ENCODE results near the gene EPHB1.
"Not testable (repeated sequence)": the region's sequence is repeated elsewhere in the genome, so short reads cannot be mapped to it uniquely, and the experiment has no call there.

EPHB1 gene

DNA sequence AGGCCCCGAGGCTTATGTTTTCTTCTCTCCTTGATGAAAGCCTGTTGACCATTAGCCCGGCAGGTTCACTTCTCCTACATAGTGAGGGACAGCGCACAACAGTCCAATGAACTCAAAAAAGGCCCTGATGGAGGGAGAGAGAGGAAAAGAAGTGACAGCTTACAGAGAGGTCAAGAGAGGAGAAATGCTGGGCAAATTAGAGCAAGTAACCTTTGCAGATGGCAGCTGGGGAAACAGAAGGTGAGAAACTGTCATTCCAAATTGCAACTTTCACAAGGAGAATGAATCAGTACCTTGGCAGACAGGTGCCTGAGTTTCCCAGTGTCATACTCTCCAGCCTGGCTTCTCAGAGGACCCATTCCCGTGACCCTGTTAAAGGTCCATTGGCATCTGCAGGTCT, 252.0 kb downstream of the EPHB1 start:
- no peak for DNase-seq (ENCODE audit: low read depth)

DNA sequence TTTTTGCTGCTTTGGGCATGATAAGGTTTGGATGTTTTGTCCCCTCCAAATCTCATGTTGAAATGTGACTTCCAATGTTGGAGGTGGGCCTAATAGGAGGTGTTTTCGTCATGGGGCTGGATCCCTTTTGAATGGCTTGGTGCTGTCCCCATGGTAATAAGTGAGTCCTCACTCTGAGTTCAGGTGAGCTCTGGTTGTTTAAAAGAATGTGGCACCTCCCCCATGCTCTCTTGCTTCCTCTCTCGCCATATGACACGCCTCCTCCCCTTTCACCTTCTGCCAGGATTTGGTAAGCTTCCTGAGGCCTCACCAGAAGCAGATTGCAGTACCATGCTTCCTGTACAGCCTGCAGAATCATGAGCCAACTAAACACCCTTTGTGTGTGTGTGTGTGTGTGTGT, 255.5 kb downstream of the EPHB1 start:
- DNase-seq (ENCODE audit: low read depth): no peak

DNA sequence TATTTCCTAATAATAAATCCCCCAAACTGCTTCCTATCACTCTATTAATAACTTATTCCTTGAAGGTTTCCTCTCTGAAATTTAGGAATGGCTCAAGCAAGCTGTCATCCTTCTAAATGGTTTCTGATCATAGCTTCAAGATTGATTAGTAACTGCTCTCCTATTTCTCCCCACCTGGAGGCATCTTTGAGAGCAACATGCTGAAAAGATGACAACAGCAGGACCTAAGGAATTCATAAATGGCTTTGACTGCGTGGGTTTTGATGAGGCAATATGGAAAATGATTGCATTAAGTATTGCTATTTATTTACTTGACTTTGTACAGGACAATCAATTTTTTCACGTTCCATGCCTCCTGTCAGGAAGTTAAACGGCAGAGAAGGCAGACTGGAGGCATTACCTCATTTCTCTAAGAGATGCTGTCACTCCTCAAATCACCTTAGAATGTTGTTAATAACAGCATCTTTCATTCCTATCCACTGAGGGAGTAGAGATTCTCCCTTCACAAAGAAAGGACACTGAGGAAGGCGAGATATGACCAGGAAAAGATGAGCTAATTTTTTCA, 256.4 kb downstream of the EPHB1 start:
- no peak for DNase-seq (ENCODE audit: low read depth)

DNA sequence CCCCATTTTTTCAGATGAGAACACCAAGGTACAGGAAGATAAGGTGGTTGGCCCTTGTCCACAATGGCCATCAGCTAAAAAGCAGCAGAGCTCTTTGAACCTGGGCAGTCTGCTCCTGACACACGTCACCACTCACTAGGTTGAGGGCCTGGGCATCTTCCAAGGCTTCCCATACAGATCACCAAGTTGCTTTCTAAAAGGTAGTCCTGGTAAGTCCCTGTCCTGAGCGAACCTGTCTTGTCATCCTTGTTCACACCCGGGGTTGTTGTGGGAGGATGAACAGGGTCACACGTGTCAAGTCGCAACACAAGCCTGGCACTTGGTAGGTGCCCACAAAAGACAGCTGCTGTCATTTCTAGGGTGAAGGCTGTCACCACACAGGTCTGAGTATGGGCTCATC, 260.4 kb downstream of the EPHB1 start:
- no peak for DNase-seq (ENCODE audit: low read depth)

DNA sequence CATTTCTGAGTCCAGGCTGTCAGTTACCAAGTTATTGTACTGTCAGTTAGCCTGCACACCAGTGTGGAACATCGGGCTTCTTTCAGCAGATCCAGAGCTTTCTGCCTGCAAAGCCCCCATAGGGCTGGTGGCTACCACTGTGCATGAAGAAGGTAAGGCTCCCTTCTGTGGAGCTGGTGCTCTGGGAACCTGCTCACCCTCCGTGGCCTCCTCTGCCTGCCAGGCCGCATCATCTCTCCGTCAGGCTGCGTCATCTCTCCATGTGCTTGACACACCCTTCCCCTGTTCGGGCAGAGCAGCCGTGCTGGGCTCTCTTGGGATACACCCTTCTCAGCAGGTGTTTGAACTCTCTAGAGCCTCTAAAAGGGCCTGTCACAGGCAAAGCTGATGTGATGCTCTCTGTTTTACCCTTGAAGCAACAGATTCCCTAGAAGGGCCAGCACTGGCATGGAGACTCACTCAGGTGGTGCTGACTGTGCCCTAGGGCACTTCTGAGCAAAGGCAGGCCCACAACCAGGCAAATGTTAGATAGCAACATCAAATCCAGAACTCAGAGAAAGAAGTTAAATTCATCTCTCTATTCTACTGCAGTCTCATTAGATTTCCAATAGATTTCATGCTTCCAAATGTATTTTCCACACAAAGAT, 261.1 kb downstream of the EPHB1 start:
- DNase-seq (ENCODE audit: low read depth): no peak

DNA sequence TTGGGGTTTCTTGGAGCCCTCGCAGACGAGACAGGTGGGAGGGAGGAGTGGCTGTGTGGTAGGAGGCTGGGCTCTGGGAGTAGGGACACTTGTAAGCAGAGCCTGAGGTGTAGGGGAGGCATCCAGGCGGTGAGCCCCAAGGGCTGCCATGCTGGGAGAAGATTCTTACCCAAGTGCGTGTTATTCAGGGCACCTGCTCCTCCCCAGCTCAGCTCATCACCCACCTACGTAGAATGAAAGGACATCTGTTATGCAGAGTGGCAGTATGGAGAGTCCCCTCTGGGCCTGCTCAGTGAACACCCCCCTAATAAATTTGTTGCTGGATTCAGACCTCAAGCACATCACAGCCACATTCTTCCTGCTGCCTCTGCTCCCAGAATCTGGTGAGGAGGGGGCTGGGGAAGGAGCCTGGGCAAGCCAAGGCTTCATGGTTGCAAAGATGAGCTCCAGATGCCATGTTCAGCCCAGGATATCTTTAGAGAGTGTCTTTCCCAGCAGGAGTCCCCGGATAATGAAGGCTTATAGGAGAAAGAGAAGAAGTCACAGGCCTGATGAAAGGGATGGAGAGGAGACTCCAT, 261.8 kb downstream of the EPHB1 start:
- DNase-seq (ENCODE audit: low read depth): no peak

DNA sequence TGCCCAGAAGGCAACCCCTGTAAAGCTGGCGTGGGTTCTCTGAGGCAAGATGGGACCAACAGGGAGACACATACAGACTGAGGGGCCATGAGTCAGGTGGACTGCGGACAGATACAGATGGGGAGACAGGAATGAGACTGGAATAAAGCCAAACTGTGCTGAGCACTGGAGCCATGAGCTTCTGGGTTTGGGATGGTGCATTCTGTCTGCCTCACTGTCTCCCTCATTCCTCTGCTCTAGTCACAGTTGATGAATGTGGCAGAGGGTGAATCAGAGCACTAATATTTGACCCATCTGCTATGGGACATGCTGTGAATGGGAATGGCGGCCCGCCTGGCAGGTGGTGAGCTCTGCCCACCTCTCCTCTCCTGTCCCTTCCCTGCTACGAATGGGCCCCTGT, 262.9 kb downstream of the EPHB1 start:
- DNase-seq (ENCODE audit: low read depth): no peak

DNA sequence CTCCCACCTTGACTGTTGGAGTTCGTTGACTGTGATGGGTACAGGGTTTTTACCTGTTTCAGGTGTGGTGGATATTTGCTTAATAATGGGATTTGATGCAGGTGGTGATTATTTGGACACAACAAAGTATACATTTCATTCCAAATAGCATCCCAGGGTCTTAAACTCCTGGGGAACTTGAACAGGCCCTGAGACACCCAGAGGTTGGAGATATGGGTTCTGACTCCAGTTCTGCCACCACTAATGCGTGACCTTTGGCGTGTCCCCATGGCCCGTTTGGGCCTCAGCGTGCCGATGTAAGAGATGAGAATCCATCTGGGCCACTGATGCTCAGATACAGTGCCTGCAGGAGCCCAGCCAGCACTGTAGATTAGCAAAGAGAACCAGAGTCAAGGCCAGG, 264.5 kb downstream of the EPHB1 start:
- no peak for DNase-seq (ENCODE audit: low read depth)

DNA sequence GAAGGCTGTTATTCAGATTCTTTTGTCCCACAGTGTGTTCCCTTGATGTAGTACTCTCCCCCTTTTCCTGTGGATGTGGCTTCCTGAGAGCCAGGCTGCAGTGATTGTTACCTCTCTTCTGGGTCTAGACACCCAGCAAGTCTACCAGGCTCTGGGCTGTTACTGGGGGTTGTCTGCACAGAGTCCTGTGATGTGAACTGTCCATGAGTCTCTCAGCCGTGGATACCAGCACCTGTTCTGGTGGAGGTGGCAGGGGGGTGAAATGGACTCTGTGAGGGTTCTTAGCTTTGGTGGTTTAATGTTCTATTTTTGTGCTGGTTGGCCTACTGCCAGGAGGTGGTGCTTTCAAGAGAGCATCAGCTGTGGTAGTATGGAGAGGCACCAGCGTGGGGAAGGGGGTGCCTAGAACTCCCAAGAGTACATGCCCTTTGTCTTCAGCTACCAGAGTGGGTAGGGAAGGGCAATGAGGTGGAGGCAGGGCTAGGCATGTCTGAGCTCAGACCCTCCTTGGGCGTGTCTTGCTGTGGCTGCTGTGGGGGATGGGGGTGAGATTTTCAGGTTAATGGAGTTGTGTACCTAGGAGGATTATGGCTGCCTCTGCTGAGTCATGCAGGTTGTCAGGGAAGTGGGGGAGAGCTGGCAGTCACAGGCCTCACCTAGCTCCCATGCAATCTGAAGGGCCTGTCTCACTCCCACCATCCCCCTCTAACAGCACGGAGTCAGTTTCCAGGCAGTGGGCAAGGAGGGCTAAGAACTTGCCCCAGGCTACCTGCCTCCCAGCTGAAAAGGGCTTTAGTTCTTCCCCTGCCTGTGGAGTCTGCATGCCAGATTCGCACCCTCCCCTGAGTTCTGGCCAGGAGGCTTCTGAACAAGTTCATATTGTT, 272.0 kb downstream of the EPHB1 start:
- not testable (repeated sequence) for DNase-seq (ENCODE audit: low read depth)

DNA sequence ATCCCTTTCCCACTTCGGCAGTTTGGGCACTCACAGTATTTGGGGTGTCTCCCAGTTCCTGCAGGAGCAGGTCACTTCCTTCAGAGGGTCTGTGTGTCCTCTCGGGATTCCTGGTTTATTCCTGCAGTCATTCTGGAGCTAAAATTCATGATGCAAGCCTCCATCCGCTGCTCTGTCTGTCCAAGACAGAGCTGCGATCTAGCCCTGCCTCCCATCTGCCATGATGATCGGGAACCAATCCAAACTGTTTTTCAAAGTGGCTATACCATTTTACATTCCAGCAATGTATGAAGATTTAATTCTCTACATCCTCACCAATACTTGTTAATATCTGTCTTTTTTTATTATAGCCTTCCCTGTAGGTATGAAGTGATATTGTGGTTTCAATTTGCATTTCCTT, 273.0 kb downstream of the EPHB1 start:
- DNase-seq (ENCODE audit: low read depth): no peak

DNA sequence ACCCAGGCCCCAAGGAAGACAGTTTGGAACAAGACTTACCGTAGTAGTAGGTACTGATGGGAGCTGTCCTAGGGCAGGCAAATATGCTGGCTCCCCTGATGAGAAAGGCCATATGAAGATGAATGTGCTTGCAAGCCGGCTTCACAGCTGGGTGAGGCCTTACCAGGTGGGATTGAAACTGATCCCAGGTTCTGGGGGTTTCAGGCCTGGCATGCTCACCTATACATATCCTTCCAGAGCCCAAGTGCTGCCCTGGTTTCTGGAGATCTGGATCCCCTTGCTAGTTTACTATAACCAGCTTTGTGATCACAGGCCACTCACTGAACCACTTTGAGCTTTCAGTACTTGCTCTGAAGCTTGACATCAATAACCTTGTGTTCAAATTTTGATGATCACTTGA, 274.3 kb downstream of the EPHB1 start:
- no peak for DNase-seq (ENCODE audit: low read depth)

DNA sequence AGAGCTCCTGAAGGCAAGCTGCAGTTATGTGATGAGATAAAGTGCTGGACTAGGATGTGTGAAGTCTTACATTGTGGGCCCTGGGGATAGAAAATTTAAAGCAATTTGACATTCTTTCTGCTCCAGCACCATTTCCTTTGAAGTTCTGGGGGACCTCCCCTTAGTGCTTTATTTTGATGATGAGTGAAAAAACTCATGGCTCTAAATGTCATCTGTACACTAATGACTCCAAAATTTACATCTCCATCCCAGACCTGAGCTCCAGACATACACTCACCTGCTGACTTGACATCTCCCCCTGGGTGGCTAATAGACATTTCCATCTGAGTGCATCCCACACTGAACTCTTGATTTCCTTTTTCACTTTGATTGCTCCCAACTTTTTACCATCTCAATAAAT, 276.4 kb downstream of the EPHB1 start:
- no peak for DNase-seq (ENCODE audit: low read depth)

DNA sequence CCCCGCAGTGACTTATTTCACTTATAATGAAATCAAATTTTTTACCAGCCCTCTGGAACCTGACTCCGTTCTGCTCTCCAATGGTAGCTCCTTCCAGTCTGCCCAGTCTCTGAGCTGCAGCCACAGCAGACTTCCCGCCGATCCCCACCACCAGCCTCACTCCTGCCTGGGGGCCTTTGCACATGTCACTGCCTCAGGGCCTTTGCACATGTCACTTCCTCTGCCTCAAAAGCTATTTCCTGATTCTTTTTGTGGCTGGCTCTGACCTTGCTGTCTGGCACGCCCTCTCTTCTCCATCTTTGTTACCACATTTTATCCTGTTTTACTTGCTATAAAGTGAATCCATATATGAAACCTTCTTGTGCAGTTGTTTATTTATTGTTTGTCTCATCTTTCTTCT, 277.4 kb downstream of the EPHB1 start:
- DNase-seq (ENCODE audit: low read depth): no peak

DNA sequence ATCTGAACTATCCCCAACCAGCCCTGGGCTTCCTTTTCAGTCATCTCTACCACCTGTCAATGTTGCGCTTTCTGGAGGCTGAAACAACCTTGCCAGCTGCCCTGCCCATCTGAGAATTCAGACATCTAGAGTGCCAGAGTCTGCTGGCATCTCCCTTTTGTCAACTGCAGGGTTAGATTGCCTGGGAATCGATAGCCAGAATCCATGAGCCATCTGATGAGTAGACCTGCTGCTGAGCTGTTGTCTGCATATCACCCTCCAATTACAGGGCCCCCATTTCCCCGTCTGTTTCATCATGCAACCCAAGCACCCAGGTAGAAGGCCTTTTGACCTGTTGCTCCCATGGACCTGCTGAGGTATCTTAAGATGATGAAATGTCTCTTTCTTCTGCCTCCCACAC, 280.1 kb downstream of the EPHB1 start:
- DNase-seq (ENCODE audit: low read depth): no peak

DNA sequence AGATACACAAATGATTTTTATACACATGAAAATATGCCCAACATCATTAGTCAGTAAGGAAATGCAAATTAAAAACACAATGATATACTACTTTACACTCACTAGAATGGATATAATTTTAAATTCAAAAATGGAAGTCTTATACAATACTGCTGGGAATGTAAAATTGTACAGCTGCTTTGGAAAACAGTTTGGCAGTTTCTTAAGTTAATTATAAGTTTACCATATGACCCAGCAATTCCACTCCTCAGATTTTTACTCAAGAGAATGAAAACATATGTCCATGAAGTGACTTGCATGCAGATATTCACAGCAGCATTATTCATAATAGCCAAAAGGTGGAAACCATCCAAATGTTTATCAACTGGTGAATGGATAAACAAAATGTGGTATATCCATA, 281.3 kb downstream of the EPHB1 start:
- no peak for DNase-seq (ENCODE audit: low read depth)

DNA sequence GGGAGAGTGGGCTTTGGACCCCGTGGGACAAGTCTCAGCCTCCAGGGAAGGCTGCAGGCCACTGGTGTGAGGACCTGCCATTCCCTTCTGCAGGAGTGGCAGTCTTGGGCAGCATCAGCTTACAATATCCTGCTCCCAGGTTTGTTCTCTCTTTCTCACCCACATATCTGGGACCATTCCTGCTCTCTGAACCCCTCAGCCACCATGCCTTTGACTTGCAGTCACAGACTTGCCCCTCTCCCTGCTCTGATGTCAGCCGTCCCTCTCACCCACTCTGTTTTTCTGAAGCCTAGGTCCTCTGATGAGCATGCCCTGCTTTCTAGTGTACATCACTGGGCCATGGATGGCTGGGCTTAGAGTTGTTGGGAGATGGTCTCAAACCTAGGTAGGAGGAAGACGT, 282.1 kb downstream of the EPHB1 start:
- no peak for DNase-seq (ENCODE audit: low read depth)

DNA sequence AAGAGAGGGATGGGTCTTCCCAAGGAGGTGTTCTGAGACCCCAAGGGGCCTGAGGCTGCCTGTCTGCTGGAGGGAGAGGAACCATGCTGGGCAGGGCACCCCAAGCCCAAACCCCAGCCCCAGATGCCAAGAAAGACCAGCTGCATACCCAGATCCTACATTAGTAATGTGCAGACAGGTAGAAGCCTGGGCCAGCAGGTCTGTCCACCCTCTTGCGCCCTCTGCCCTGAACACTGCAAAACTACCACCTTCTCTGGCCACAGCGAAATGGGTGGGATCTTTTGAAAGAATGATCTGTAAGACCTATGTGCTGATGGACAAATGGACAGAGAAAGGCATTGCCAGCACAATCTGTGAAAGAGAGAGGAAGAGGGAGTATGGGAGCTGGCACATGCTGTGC, 283.2 kb downstream of the EPHB1 start:
- DNase-seq (ENCODE audit: low read depth): no peak

DNA sequence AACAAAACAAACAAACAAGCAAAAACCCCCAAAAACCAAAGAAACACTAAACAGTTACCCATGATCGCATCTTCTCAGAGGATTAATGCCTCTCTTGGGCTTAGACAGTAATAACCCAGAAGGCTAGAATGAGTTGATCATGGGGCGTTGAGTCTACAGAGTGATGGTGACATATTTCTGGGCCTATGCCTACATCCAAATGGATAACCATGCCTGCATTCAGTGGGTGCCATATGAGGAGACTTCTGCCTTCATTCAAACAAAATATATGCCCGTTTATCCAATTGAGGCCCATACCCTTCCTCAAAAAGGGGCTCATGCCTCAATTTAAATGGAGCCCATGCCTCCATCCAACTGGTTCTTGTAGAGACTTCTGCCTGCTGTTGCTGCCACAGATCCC, 284.0 kb downstream of the EPHB1 start:
- no peak for DNase-seq (ENCODE audit: low read depth)

DNA sequence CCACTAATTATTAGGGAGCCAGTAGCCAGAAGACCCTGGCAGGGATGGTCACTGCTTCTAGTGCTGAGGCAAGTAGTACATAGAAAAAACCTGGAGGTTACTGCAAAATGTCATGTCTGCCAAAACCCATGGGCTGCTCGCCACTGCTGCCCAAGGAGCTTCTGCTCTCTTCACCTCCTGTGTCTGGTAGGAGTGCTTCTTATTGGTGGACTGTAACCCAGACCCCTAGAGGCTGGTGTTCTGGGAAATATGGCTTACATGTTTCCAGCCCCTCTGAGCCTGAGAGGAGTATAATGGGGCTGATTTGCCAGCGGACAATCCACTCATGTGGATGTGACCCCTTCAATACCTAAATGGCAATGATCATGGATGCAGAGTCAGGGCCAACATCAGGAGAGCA, 286.4 kb downstream of the EPHB1 start:
- no peak for DNase-seq (ENCODE audit: low read depth)

DNA sequence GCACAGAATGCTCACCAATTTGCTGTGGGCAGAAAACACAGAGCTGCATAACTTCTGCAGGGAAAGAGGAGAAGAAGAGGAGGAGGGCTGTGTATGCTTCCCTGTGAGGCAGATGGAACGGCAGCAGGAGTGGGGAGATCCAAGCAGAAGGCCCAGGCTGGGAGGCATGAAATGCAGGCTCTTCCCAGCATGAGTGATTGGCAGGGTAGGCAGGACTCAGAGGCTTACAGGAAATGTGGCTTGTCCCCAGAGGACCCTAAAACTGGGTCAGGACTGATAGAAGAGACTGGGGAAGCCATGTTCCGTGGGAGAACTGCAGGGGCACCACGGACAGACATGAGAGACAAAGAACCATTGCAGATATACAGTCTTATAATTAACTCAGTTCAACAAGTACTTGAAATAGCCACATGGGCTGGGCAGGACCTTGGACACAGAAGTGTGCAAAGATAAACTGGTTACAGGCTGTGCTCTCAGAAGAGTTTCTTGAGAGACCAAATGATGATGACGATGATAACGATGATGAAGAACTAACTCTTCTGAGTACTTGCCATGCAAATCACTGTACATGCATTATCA, 286.9 kb downstream of the EPHB1 start:
- no peak for DNase-seq (ENCODE audit: low read depth)

DNA sequence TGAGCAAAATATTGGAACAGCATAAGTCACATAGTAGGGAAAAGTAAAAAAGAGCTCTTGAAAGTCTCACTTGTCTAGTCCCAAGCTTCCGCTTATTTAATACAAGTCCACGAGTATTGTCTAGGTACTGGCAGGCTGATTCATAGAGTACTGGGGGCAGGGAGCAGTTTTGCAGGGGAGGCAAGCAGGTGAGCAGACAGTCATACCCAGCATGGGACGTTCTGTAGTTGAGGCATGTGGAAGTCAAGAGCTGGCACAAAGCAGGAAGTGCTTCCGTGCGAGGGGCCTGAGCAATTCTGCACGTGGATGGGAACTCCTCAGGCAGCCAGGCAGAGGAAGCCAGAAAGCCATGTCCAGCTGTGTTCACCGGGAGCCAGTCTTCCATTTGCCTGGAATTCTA, 287.6 kb downstream of the EPHB1 start:
- DNase-seq (ENCODE audit: low read depth): no peak

DNA sequence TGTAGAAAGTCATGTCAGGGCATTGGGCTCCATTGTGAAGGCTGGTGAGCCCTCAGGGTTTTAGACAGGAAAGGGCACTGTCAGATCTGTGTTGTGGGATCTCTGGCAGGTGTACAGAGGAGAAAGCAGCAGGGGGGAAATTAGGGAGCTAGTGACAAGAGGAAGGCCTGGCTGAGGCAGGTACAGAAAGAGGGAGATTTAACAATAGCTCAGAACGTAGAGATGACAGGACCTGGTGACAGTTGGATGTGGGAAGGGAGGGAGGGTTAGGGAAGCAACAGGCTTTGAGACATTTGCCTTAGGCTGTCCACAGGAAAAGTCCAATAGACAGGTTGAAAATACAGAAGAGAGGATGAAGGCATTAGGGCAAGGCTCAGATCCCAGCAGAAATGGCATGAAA, 288.1 kb downstream of the EPHB1 start:
- DNase-seq (ENCODE audit: low read depth): no peak

DNA sequence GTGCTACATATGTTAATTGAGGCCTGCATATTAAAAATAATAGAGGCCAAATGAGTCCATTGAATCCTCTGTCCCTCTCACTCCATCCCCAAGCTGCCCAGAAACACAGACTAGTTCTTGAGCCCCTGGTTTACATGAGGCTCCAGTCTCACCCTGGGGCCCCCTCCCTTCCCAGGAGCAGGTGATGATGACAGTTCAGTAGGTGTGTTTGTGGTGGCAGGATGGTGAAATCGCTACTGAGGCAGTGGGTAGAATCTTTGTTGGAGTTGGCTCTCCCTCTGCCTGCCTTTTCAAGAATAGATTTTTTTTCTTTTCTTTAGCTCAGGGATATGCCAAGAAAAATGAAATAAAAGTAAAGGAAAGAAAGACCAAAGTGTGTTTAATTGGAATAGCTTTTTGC, 288.7 kb downstream of the EPHB1 start:
- DNase-seq (ENCODE audit: low read depth): no peak
